ENCODE results near the gene CDK14.

CDK14 gene

GRCh38 chr7:90617442-90617841, 21.3 kb downstream of the CDK14 start:
- no peak overlapping the region for H3K27ac ChIP-seq (ENCODE audit: low read depth, low read length)
- H3K36me3 ChIP-seq (ENCODE audit: control insufficient read depth, insufficient read depth, low read length), result no peaks in the 10 kb centered on the region
- H3K27me3 ChIP-seq (ENCODE audit: control insufficient read depth, insufficient read depth, low read length), result 0 out of 2 replicates have a peak, but pooled peaks cover 13% of the 10 kb centered on the region
- no peaks in the 10 kb centered on the region for H3K9me3 ChIP-seq (ENCODE audit: control insufficient read depth, insufficient read depth, low read length)
- no peak overlapping the region for H3K9ac ChIP-seq (ENCODE audit: low read depth, low read length)
- peaks cover 35% of the 10 kb centered on the region for H3K4me1 ChIP-seq (ENCODE audit: control insufficient read depth, insufficient read depth, low read length)
- H3K4me3 ChIP-seq (ENCODE audit: low read depth, low read length), result no peak overlapping the region

- H3K9ac ChIP-seq (ENCODE audit: low read depth, low read length), result no peak overlapping the region
- no peaks in the 10 kb centered on the region for H3K36me3 ChIP-seq (ENCODE audit: control insufficient read depth, insufficient read depth, low read length)
- H3K27ac ChIP-seq (ENCODE audit: low read depth, low read length), result no peak overlapping the region
- H3K4me3 ChIP-seq (ENCODE audit: low read depth, low read length), result no peak overlapping the region
- 0 out of 2 replicates have a peak, but pooled peaks cover 13% of the 10 kb centered on the region for H3K27me3 ChIP-seq (ENCODE audit: control insufficient read depth, insufficient read depth, low read length)
- no peaks in the 10 kb centered on the region for H3K9me3 ChIP-seq (ENCODE audit: control insufficient read depth, insufficient read depth, low read length)
- peaks cover 49% of the 10 kb centered on the region for H3K4me1 ChIP-seq (ENCODE audit: control insufficient read depth, insufficient read depth, low read length)
Observed at GRCh38 chr7:90618876-90619275, 22.8 kb downstream of the CDK14 start.

- Histone ChIP-seq H3K27ac (ENCODE audit: low read depth, low read length) (peak overlapping the region; percentile 79), H3K9me3 (ENCODE audit: control insufficient read depth, insufficient read depth, low read length) (no peaks in the 10 kb centered on the region), H3K4me1 (ENCODE audit: control insufficient read depth, insufficient read depth, low read length) (peaks cover 73% of the 10 kb centered on the region), H3K36me3 (ENCODE audit: control insufficient read depth, insufficient read depth, low read length) (no peaks in the 10 kb centered on the region), H3K4me3 (ENCODE audit: low read depth, low read length) (peak overlapping the region; percentile 28; the same call in 1 of the 2 replicates), H3K9ac (ENCODE audit: low read depth, low read length) (no peak overlapping the region), H3K27me3 (ENCODE audit: control insufficient read depth, insufficient read depth, low read length) (0 out of 2 replicates have a peak, but pooled peaks cover 13% of the 10 kb centered on the region)
Observed at GRCh38 chr7:90621125-90621746, 25.1 kb downstream of the CDK14 start.

DNA sequence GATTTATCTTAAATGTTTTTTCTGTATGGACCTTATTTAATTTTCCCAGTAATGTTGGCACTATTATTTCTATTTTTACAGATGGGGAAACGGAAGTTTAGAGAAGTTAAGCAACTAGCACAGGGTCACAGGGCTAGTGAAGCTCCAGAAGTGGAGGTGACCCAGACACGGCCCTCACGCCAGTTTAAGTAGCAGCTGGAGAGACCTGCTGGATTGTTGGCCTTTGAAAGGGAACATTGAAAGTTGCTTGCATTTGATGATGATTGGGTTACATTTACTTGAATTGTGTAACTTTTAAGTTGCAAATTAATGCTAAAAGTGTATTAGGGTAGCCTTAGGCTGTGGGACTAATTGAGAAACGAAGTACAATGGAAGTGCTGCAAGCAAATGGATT, 25.6 kb downstream of the CDK14 start:
- H3K9ac ChIP-seq (ENCODE audit: low read depth, low read length), result no peak overlapping the region
- no peaks in the 10 kb centered on the region for H3K9me3 ChIP-seq (ENCODE audit: control insufficient read depth, insufficient read depth, low read length)
- H3K36me3 ChIP-seq (ENCODE audit: control insufficient read depth, insufficient read depth, low read length), result no peaks in the 10 kb centered on the region
- peak overlapping the region; percentile 79 for H3K27ac ChIP-seq (ENCODE audit: low read depth, low read length)
- 0 out of 2 replicates have a peak, but pooled peaks cover 13% of the 10 kb centered on the region for H3K27me3 ChIP-seq (ENCODE audit: control insufficient read depth, insufficient read depth, low read length)
- peaks cover 78% of the 10 kb centered on the region for H3K4me1 ChIP-seq (ENCODE audit: control insufficient read depth, insufficient read depth, low read length)
- peak overlapping the region; percentile 28; the same call in 1 of the 2 replicates for H3K4me3 ChIP-seq (ENCODE audit: low read depth, low read length)

DNA sequence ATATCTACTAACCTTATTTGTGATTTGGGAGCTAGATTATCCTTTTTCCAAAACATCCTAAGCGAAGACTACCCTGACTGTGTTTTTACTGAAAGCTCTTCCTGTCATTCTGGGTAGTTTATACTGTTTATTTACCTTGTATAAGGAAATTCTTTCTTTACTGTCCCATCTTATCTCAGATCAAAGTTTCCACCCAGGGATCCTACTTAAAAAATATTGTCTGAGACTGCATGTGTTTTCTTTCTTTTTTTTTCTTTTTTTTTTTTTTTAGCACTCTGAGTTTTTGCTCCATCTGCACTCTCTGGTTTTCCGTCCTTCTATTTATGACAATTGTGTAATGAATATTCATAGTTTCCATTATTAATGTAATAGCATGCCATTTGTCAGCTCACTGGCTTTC, 26.5 kb downstream of the CDK14 start:
- H3K27ac ChIP-seq (ENCODE audit: low read depth, low read length), result peak overlapping the region; percentile 79
- H3K27me3 ChIP-seq (ENCODE audit: control insufficient read depth, insufficient read depth, low read length), result 0 out of 2 replicates have a peak, but pooled peaks cover 10% of the 10 kb centered on the region
- H3K36me3 ChIP-seq (ENCODE audit: control insufficient read depth, insufficient read depth, low read length), result no peaks in the 10 kb centered on the region
- H3K9ac ChIP-seq (ENCODE audit: low read depth, low read length), result no peak overlapping the region
- peaks cover 78% of the 10 kb centered on the region for H3K4me1 ChIP-seq (ENCODE audit: control insufficient read depth, insufficient read depth, low read length)
- H3K4me3 ChIP-seq (ENCODE audit: low read depth, low read length), result peak overlapping the region; percentile 28; the same call in 1 of the 2 replicates
- no peaks in the 10 kb centered on the region for H3K9me3 ChIP-seq (ENCODE audit: control insufficient read depth, insufficient read depth, low read length)

DNA sequence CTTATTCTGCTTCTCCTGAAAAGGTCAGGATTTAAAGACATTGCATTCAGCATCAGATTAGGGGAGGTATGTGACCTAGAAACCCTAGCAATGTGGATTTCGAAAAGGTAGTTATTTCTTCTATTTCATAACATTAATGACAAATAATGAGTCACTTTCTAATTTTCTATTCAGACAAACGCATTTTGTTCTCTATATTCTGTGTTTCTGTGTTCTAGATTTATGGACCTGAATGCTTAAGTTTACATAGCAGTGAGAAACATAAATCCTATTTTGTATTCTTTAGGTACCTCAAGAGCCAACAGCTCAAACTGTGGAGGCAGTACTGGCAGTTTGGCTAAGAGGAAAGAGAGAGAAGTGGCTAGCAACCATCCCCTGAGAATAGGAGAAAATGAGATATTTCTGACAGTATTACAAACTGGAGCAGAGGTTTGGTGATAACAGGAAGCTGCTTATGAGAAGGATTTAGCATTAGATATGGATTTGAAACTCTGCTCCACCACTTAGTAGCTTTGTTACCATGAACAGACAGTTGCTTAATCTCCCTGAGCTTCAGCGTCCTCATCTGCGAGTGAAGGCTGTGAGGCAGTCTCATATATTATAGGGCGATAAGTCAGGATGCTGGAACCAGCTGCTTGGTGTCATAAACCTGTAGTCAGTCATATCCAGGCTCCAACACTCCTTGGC, 28.2 kb downstream of the CDK14 start:
- Histone ChIP-seq H3K9me3 (ENCODE audit: control insufficient read depth, insufficient read depth, low read length) (no peaks in the 10 kb centered on the region), H3K9ac (ENCODE audit: low read depth, low read length) (no peak overlapping the region), H3K4me1 (ENCODE audit: control insufficient read depth, insufficient read depth, low read length) (peaks cover 68% of the 10 kb centered on the region), H3K27me3 (ENCODE audit: control insufficient read depth, insufficient read depth, low read length) (0 out of 2 replicates have a peak, but pooled peaks cover 10% of the 10 kb centered on the region), H3K36me3 (ENCODE audit: control insufficient read depth, insufficient read depth, low read length) (no peaks in the 10 kb centered on the region), H3K4me3 (ENCODE audit: low read depth, low read length) (peak overlapping the region; percentile 5; the same call in 1 of the 2 replicates), H3K27ac (ENCODE audit: low read depth, low read length) (peak overlapping the region; percentile 39)

DNA sequence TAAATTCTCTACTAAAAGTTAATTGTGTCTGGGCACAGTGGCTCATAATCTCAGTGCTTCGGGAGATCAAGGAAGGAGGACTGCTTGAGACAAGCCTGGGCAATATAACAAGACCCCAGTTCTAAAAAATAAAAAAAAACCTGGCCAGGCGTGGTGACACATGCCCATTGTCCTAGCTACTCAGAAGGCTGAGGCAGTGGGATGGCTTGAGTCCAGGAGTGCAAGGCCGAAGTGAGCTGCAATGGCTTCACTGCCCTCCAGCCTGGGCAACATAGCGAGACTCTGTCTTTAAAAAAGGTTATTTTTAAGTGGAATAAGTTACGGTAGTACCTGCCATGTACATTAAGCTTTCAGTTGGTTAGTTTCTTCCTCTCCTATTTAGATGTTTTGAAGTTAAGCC, 28.9 kb downstream of the CDK14 start:
- Histone ChIP-seq H3K4me1 (ENCODE audit: control insufficient read depth, insufficient read depth, low read length) (peaks cover 68% of the 10 kb centered on the region), H3K4me3 (ENCODE audit: low read depth, low read length) (no peak overlapping the region)

DNA sequence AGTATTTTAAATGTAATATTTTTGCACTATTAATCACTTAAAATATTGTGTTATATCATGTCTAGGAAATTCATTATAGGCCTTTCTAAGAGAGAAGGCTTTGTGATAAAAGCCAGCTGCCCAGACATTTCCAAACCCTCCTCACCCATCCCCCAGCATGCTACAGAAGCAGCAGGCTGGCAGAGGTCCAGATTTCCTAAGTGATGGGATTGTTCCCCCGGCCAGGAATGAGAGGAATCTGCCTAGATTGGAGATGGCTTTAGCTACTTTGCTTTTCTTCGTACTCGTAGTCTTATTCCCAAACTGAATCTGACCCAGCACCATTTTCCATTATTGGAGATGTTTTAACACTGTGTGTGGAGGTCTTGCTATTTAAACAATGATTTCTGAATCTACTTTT, 29.4 kb downstream of the CDK14 start:
- Histone ChIP-seq H3K9me3 (ENCODE audit: control insufficient read depth, insufficient read depth, low read length) (no peaks in the 10 kb centered on the region), H3K9ac (ENCODE audit: low read depth, low read length) (peak overlapping the region; percentile 29; the same call in 1 of the 2 replicates), H3K36me3 (ENCODE audit: control insufficient read depth, insufficient read depth, low read length) (no peaks in the 10 kb centered on the region), H3K4me1 (ENCODE audit: control insufficient read depth, insufficient read depth, low read length) (peaks cover 64% of the 10 kb centered on the region), H3K27me3 (ENCODE audit: control insufficient read depth, insufficient read depth, low read length) (0 out of 2 replicates have a peak, but pooled peaks cover 5% of the 10 kb centered on the region), H3K27ac (ENCODE audit: low read depth, low read length) (peak overlapping the region; percentile 89), H3K4me3 (ENCODE audit: low read depth, low read length) (peak overlapping the region; percentile 41; the same call in 1 of the 2 replicates)

More for the DNA sequence above, 28.9 kb downstream of the CDK14 start:
- H3K9ac ChIP-seq (ENCODE audit: low read depth, low read length), result no peak overlapping the region
- no peak overlapping the region for H3K27ac ChIP-seq (ENCODE audit: low read depth, low read length)
- H3K27me3 ChIP-seq (ENCODE audit: control insufficient read depth, insufficient read depth, low read length), result 0 out of 2 replicates have a peak, but pooled peaks cover 10% of the 10 kb centered on the region
- no peaks in the 10 kb centered on the region for H3K9me3 ChIP-seq (ENCODE audit: control insufficient read depth, insufficient read depth, low read length)
- no peaks in the 10 kb centered on the region for H3K36me3 ChIP-seq (ENCODE audit: control insufficient read depth, insufficient read depth, low read length)

- H3K9me3 ChIP-seq (ENCODE audit: control insufficient read depth, insufficient read depth, low read length), result no peaks in the 10 kb centered on the region
- H3K36me3 ChIP-seq (ENCODE audit: control insufficient read depth, insufficient read depth, low read length), result no peaks in the 10 kb centered on the region
- H3K27ac ChIP-seq (ENCODE audit: low read depth, low read length), result peak overlapping the region; percentile 89
- peaks cover 59% of the 10 kb centered on the region for H3K4me1 ChIP-seq (ENCODE audit: control insufficient read depth, insufficient read depth, low read length)
- H3K27me3 ChIP-seq (ENCODE audit: control insufficient read depth, insufficient read depth, low read length), result 0 out of 2 replicates have a peak, but pooled peaks cover under 1% of the 10 kb centered on the region
- H3K9ac ChIP-seq (ENCODE audit: low read depth, low read length), result peak overlapping the region; percentile 29; the same call in 1 of the 2 replicates
- peak overlapping the region; percentile 41; the same call in 1 of the 2 replicates for H3K4me3 ChIP-seq (ENCODE audit: low read depth, low read length)
Observed at GRCh38 chr7:90626013-90626412, 29.9 kb downstream of the CDK14 start.

DNA sequence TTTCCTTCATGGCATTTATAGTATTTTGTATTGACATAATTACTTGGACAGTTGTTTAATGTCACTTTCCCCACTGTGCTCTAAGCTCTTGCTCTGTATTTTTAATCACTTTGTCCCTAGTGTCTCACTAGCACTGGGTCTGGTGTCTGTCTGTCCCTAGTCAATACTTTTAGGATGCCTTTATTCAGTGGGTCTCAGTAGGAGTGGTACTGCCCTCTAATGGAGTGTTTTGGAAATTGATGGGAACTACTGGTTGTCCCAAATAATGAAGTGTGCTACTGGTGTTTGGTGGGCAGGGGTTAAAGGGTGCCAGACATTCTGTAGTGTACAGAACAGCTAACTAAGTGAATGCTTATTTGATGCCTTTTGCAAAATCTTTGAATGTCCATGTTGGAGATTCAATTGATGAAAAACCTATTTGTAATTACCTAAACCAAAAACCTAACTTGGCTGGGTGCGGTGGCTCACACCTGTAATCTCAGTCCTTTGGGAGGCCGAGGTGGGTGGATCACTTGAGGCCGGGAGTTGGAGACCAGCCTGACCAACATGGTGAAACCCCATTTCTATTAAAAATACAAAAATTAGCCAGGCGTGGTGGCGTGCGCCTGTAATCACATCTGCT, 33.3 kb downstream of the CDK14 start:
- Histone ChIP-seq H3K9me3 (ENCODE audit: control insufficient read depth, insufficient read depth, low read length) (no peaks in the 10 kb centered on the region), H3K4me3 (ENCODE audit: low read depth, low read length) (no peak overlapping the region), H3K27me3 (ENCODE audit: control insufficient read depth, insufficient read depth, low read length) (no peaks in the 10 kb centered on the region), H3K27ac (ENCODE audit: low read depth, low read length) (no peak overlapping the region), H3K36me3 (ENCODE audit: control insufficient read depth, insufficient read depth, low read length) (no peaks in the 10 kb centered on the region), H3K9ac (ENCODE audit: low read depth, low read length) (no peak overlapping the region), H3K4me1 (ENCODE audit: control insufficient read depth, insufficient read depth, low read length) (peaks cover 25% of the 10 kb centered on the region)

All from HUES48 (cell line).